ENCODE results near the gene UTS2B. TPM values are rescaled to one million over a fixed set of nuclear protein-coding genes. Genes with fewer than 3 reads are reported as not detected.

UTS2B gene
- total and polyA plus RNA-seq, 12 donors, result 0.07 to 0.69 (median 0.43) TPM; not detected in 5

DNA sequence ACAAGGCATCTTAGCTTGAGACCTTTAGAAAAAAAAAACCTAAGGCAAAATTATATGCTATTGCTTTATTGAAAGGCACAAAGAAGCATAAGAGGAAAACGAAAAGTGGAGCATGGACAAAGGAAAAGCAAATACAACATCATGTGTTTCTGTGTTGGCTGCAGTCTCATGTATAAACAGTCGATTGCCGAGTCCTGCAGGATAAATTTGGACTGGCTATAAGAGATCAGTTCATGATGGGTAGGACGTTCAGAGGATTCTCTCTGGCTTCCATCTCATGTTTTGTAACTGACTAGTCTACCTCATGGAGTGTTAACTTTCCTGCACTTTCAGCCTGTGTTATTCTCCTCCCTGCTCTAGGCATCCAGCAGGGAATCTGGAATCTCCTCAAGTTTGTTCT, 23.0 kb downstream of the UTS2B start:
- TF ChIP-seq, protein P1, sequence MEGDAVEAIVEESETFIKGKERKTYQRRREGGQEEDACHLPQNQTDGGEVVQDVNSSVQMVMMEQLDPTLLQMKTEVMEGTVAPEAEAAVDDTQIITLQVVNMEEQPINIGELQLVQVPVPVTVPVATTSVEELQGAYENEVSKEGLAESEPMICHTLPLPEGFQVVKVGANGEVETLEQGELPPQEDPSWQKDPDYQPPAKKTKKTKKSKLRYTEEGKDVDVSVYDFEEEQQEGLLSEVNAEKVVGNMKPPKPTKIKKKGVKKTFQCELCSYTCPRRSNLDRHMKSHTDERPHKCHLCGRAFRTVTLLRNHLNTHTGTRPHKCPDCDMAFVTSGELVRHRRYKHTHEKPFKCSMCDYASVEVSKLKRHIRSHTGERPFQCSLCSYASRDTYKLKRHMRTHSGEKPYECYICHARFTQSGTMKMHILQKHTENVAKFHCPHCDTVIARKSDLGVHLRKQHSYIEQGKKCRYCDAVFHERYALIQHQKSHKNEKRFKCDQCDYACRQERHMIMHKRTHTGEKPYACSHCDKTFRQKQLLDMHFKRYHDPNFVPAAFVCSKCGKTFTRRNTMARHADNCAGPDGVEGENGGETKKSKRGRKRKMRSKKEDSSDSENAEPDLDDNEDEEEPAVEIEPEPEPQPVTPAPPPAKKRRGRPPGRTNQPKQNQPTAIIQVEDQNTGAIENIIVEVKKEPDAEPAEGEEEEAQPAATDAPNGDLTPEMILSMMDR (IDR thresholded peaks at IDR 0.05), result no peak
- no peak for TF ChIP-seq POLR2A (IDR thresholded peaks at IDR 0.05)
- Histone ChIP-seq H3K27ac (no peak overlapping the region), H3K4me3 (no peak overlapping the region), H3K9me3 (replicated peaks in 1 of 3) (no peaks in the 10 kb centered on the region), H3K4me1 (replicated peaks in 1 of 2) (no peaks in the 10 kb centered on the region), H3K27me3 (no peaks in the 10 kb centered on the region), H3K36me3 (replicated peaks in 1 of 2) (no peaks in the 10 kb centered on the region)
- 71 to 84% (median 80%) methylated on average over 4 of the region's 4 CpGs for WGBS, 4 donors
- DNase-seq, result no peak
- intact Hi-C loops (cut with DNase I), result no loop called here

DNA sequence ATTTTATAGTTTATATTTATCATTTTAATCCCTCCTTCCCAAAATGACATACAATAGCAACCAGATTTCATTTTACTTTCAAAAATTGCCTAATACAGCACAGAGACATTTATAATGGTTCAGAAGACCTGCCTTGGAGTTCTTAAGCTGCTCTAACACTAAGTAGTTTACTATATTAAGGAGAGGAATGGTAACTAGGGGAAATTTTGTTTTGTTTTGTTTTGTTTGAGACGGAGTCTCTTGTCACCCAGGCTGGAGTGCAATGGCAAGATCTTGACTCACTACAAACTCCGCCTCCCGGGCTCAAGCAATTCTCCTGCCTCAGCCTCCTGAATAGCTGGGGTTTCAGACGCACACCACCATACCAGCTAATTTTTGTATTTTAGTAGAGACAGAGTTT, 23.9 kb downstream of the UTS2B start:
- WGBS, 4 donors, result 88 to 95% (median 93%) methylated on average over 4 of the region's 4 CpGs
- TF ChIP-seq, protein P1 (IDR thresholded peaks at IDR 0.05), result no peak
- TF ChIP-seq POLR2A (IDR thresholded peaks at IDR 0.05), result no peak
- DNase-seq, result no peak
- Histone ChIP-seq H3K4me1 (replicated peaks in 1 of 2) (no peaks in the 10 kb centered on the region), H3K27me3 (no peaks in the 10 kb centered on the region), H3K9me3 (replicated peaks in 1 of 3) (no peaks in the 10 kb centered on the region), H3K4me3 (no peak overlapping the region), H3K36me3 (replicated peaks in 1 of 2) (no peaks in the 10 kb centered on the region), H3K27ac (no peak overlapping the region)
- intact Hi-C loops (cut with DNase I), result no loop called here

DNA sequence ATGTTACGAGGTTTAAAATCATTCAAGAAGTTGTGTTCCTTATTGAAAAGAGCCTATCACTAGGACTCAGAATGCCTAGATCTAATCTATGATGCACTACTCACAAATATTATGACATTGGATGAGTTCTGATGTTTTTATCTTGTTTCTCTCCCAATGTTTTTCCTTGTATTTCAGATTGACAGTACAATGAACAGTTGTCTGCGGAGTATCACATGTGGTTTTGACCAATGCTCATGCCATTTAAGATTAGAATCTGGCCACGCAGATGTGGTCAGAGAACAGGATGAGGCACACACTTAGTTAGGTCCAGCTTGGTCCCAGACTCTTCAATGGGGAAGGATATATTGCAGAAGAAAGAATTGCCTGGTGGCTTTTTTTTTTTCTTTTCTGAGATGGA, 26.7 kb downstream of the UTS2B start:
- Histone ChIP-seq H3K4me3 (no peak overlapping the region), H3K4me1 (replicated peaks in 1 of 2) (no peaks in the 10 kb centered on the region), H3K27me3 (no peaks in the 10 kb centered on the region), H3K27ac (no peak overlapping the region), H3K9me3 (replicated peaks in 1 of 3) (no peaks in the 10 kb centered on the region), H3K36me3 (replicated peaks in 1 of 2) (no peaks in the 10 kb centered on the region)
- intact Hi-C loops (cut with DNase I), result no loop called here
- no peak for DNase-seq
- TF ChIP-seq, protein P1 (IDR thresholded peaks at IDR 0.05), result no peak
- no peak for TF ChIP-seq POLR2A (IDR thresholded peaks at IDR 0.05)
- WGBS, 4 donors, result 80 to 89% (median 85%) methylated on average over 3 of the region's 3 CpGs

DNA sequence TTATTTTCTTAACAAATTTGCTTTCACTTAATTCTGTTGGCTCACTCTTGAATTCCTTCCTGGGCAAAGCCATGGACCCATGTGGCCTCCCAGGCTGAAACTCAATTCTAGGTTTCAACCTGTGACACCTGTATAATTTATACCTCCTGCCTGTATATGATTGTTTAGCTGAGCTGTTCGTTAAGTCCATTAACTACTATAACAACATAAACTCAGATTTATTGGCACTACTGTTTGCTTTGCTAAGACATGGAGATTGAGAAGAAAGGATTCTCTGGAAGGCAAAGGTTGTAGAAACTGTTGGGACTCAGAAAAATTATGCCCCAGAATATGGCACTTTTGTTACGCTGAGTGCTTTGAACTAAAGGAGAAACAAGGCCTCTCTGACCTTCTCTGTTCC, 27.9 kb downstream of the UTS2B start:
- no peak for TF ChIP-seq POLR2A (IDR thresholded peaks at IDR 0.05)
- TF ChIP-seq, protein P1 (IDR thresholded peaks at IDR 0.05), result no peak
- intact Hi-C loops (cut with DNase I), result no loop called here

More for the DNA sequence above, 27.9 kb downstream of the UTS2B start:
- H3K4me1 ChIP-seq (replicated peaks in 1 of 2), result no peaks in the 10 kb centered on the region
- H3K36me3 ChIP-seq (replicated peaks in 1 of 2), result no peaks in the 10 kb centered on the region
- no peak overlapping the region for H3K4me3 ChIP-seq
- H3K9me3 ChIP-seq (replicated peaks in 1 of 3), result no peaks in the 10 kb centered on the region
- 76 to 84% (median 81%) methylated on average over 2 of the region's 2 CpGs for WGBS, 4 donors
- DNase-seq, result no peak
- no peak overlapping the region for H3K27ac ChIP-seq
- no peaks in the 10 kb centered on the region for H3K27me3 ChIP-seq
